ENCODE results near the gene SH2D3A.

GRCh38 chr19:6731822-6732221 is 35.4 kb downstream of the SH2D3A start:
- TF ChIP-seq POLR2A (IDR thresholded peaks at IDR 0.05), result no peak
- no peak for TF ChIP-seq CTCF (IDR thresholded peaks at IDR 0.05)
